Measurements from ENCODE around the gene TTLL11. TPM values are rescaled to one million over a fixed set of nuclear protein-coding genes. Genes with fewer than 3 reads are reported as not detected.

TTLL11 gene
- total RNA-seq, 1 experiment from 2014 or later, result 1.5 TPM

- no peak overlapping the region for H2AK5ac ChIP-seq (ENCODE audit: insufficient read length, low read length)
- TF ChIP-seq CTCF (conservative IDR thresholded peaks at IDR 0.05), result no peak
- no peak overlapping the region for H3K4me3 Mint-ChIP-seq
- H4K8ac ChIP-seq (replicated peaks; ENCODE audit: insufficient read length, low read depth, low read length), result no peak overlapping the region
- H3K18ac ChIP-seq (ENCODE audit: insufficient read length, low read depth, low read length), result no peak overlapping the region
- H3T11ph ChIP-seq (ENCODE audit: low read length), result no peak overlapping the region
- H3K23ac ChIP-seq (ENCODE audit: insufficient read length, low read depth, low read length), result no peak overlapping the region
- no peak overlapping the region for H3K27ac Mint-ChIP-seq
- no peak overlapping the region for H3K9ac ChIP-seq (ENCODE audit: extremely low read depth, insufficient read length, low read length)
- H3K27ac ChIP-seq (ENCODE audit: insufficient read length, low read depth, low read length), result no peak overlapping the region
- no peak overlapping the region for H2BK5ac ChIP-seq (ENCODE audit: insufficient read length, low read length)
- H3K79me1 ChIP-seq (ENCODE audit: insufficient read depth, low read depth, low read length, poor library complexity, severe bottlenecking), result no peaks in the 10 kb centered on the region
- no peaks in the 10 kb centered on the region for H3K79me2 ChIP-seq (ENCODE audit: insufficient read depth, low read length)
- no peak overlapping the region for H2BK120ac ChIP-seq (ENCODE audit: low read depth, low read length, poor library complexity, severe bottlenecking)
- H3K9me3 Mint-ChIP-seq, result peaks cover 9 to 12% of the 10 kb centered on the region in 2 experiments
- peaks cover 6% of the 10 kb centered on the region; the same call in 1 of the 2 replicates for H3K27me3 Mint-ChIP-seq (ENCODE audit: low read depth)
- DNase-seq, result no peak
- H3K14ac ChIP-seq (ENCODE audit: insufficient read depth, low read length), result no peak overlapping the region
- no peak overlapping the region for H2BK15ac ChIP-seq (ENCODE audit: low read depth, low read length)
- H3K4ac ChIP-seq (ENCODE audit: low read depth, low read length), result no peak overlapping the region
- H4K5ac ChIP-seq (ENCODE audit: insufficient read length, low read depth, low read length), result no peak overlapping the region
- peaks cover 3 to 6% (median 4%) of the 10 kb centered on the region in 3 experiments; a peak in 6 of 7 replicates for H3K36me3 Mint-ChIP-seq (ENCODE audit: insufficient read depth in 1 of 3, low read depth in 3 of 3)
- H3K9me3 ChIP-seq (ENCODE audit: control insufficient read depth, low read depth, low read length), result no peaks in the 10 kb centered on the region
- no peak overlapping the region for H3K4me2 ChIP-seq (ENCODE audit: insufficient read depth, insufficient read length, low read length)
- H3K4me1 ChIP-seq (ENCODE audit: insufficient read depth, low read length), result no peaks in the 10 kb centered on the region; the same call in 1 of the 2 replicates
- no peak overlapping the region for H2BK20ac ChIP-seq (ENCODE audit: low read depth, low read length, poor library complexity, severe bottlenecking)
- no peak overlapping the region for H4K91ac ChIP-seq (ENCODE audit: insufficient read length, low read depth, low read length)
- peaks cover 0 to 8% of the 10 kb centered on the region in 2 experiments; a peak in 2 of 4 replicates for H3K4me1 Mint-ChIP-seq
- no peaks in the 10 kb centered on the region for H3K23me2 ChIP-seq (ENCODE audit: insufficient read length, low read depth, low read length, poor library complexity, severe bottlenecking)
- H3K56ac ChIP-seq (ENCODE audit: insufficient read length, low read depth, low read length), result no peak overlapping the region
- H4K20me1 ChIP-seq (ENCODE audit: control insufficient read depth, insufficient read depth, insufficient read length), result no peaks in the 10 kb centered on the region
- no peak overlapping the region for H2BK12ac ChIP-seq (ENCODE audit: insufficient read length, low read depth, low read length)
- no peak overlapping the region for H2AFZ ChIP-seq (ENCODE audit: low read length)
- H3K27me3 ChIP-seq (ENCODE audit: insufficient read depth, low read length), result no peaks in the 10 kb centered on the region
These were observed 118.7 kb downstream of the TTLL11 start for GRCh38 chr9:121974421-121974820.

All from H9 (cell line).